C4-2B (cell line): ENCODE results near the gene SLC5A2.

Source experiments
- H3K27ac ChIP-seq: fragments of 450-650 bp; 2 replicates; pipeline ENCODE4 v1.5.1; 2017
- CTCF ChIP-seq: fragments of 450-650 bp; conservative IDR thresholded peaks from 2 replicates; pipeline ENCODE4 v1.5.1; 2017; ENCODE audit warnings: mild to moderate bottlenecking
- ZFX ChIP-seq: fragments of 450-650 bp; IDR thresholded peaks from 2 replicates; pipeline ENCODE4 v1.6.1; 2017

SLC5A2 gene

GRCh38 chr16:31471241-31471874 lies 11.6 kb upstream of the SLC5A2 start:
- no peak overlapping the region for H3K27ac ChIP-seq
- no peak for TF ChIP-seq ZFX

- H3K27ac ChIP-seq: no peak within 1 kb of the TSS
- TF ChIP-seq CTCF: no peak
- no peak for TF ChIP-seq ZFX
These were observed 10.8 kb upstream of the SLC5A2 start, which contains the start of gene TGFB1I1 for GRCh38 chr16:31471875-31472708. TGFB1I1 (plus strand) TSS chr16:31472152; CDS start chr16:31472189, 37 bp downstream.

GRCh38 chr16:31472709-31473203 lies 10.2 kb upstream of the SLC5A2 start:
- no peak overlapping the region for H3K27ac ChIP-seq
- TF ChIP-seq CTCF (no peak), ZFX (no peak)

GRCh38 chr16:31473264-31473984 lies 9.5 kb upstream of the SLC5A2 start:
- TF ChIP-seq CTCF: no peak
- TF ChIP-seq ZFX: no peak
- no peak overlapping the region for H3K27ac ChIP-seq

GRCh38 chr16:31474173-31474714 lies 8.7 kb upstream of the SLC5A2 start:
- TF ChIP-seq ZFX (no peak), CTCF (no peak)
- H3K27ac ChIP-seq: no peak overlapping the region

- TF ChIP-seq ZFX: no peak
- TF ChIP-seq CTCF: no peak
- H3K27ac ChIP-seq: no peak overlapping the region
These were observed 7.9 kb upstream of the SLC5A2 start for GRCh38 chr16:31474773-31475738.

GRCh38 chr16:31475946-31476302 lies 7.0 kb upstream of the SLC5A2 start:
- peak overlapping the region; percentile 70; the same call in 1 of the 2 replicates for H3K27ac ChIP-seq
- TF ChIP-seq CTCF: no peak
- TF ChIP-seq ZFX: no peak
